IPS-15b (cell line): Measurements from ENCODE around the gene MAPK8IP3.
A peak's percentile ranks its signal among the peaks of the same experiment; 100 is the strongest.

Source experiments
- H3K27me3 ChIP-seq: one replicate; pipeline ENCODE4 v1.6.1; 2013; ENCODE audit warnings: low read length; ENCODE audit not compliant: control insufficient read depth, insufficient read depth
- H3K36me3 ChIP-seq: one replicate; pipeline ENCODE4 v1.6.1; 2013; ENCODE audit warnings: low read length; ENCODE audit not compliant: control insufficient read depth, insufficient read depth
- H3K4me1 ChIP-seq: one replicate; pipeline ENCODE4 v1.6.1; 2013; ENCODE audit warnings: mild to moderate bottlenecking, low read length; ENCODE audit not compliant: control insufficient read depth, insufficient read depth
- H3K4me3 ChIP-seq: one replicate; pipeline ENCODE4 v1.5.1; 2013; ENCODE audit warnings: low read depth, low read length
- H3K9ac ChIP-seq: one replicate; pipeline ENCODE4 v1.6.1; 2013; ENCODE audit warnings: low read depth, mild to moderate bottlenecking, low read length
- H3K9me3 ChIP-seq: one replicate; pipeline ENCODE4 v1.6.1; 2013; ENCODE audit warnings: mild to moderate bottlenecking, low read length; ENCODE audit not compliant: control insufficient read depth, insufficient read depth

MAPK8IP3 gene

GRCh38 chr16:1681032-1681431 lies 25.0 kb upstream of the MAPK8IP3 start:
- Histone ChIP-seq H3K27me3 (no peaks in the 10 kb centered on the region), H3K4me3 (no peak overlapping the region), H3K4me1 (peaks cover 8% of the 10 kb centered on the region), H3K9ac (peak overlapping the region; percentile 18), H3K36me3 (peaks cover 8% of the 10 kb centered on the region), H3K9me3 (no peaks in the 10 kb centered on the region)

DNA sequence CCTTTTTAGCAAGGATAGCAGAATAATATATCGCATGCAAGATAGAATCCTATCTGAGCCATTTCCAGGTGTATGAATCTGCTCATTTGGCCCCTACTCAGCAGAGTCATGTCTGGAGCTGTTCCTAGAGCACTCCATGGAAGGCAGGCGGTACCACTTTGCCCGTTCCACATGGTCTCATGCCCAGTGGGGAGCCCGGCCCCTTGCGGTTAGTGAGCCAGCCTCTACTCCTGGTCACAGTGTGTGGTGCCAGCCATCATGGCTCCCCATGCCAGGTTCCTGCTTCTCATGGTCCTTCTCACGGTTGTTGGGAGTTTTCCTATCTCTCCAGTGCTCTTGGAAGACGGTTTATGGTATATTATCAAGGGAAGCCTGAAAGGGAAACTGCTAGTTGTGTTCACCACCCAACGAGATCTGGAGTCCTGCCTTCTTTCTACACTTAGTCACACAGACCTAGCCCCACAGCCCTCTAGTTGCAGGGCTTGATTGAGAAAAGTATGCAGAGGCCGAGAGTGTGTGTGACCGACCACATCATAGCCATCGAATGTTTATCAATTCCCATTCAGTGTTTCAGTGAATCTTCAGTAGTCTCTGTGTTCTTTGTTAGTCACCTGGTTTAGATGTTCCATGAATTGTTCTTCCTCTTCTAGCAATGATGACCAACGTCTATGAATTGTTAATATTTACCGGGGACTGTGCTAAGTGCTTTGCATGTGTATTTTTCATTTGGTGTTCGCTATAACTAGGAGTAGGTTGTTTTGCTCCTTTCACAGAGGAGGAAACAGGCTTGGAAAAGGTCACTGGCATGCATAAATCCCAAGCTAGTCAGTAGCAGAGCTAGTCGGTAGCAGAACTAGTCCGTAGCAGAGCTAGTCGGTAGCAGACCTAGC lies 18.3 kb upstream of the MAPK8IP3 start:
- peaks cover 40% of the 10 kb centered on the region for H3K36me3 ChIP-seq
- no peaks in the 10 kb centered on the region for H3K27me3 ChIP-seq
- no peak overlapping the region for H3K9ac ChIP-seq
- H3K4me1 ChIP-seq: no peaks in the 10 kb centered on the region
- H3K4me3 ChIP-seq: no peak overlapping the region
- H3K9me3 ChIP-seq: no peaks in the 10 kb centered on the region

DNA sequence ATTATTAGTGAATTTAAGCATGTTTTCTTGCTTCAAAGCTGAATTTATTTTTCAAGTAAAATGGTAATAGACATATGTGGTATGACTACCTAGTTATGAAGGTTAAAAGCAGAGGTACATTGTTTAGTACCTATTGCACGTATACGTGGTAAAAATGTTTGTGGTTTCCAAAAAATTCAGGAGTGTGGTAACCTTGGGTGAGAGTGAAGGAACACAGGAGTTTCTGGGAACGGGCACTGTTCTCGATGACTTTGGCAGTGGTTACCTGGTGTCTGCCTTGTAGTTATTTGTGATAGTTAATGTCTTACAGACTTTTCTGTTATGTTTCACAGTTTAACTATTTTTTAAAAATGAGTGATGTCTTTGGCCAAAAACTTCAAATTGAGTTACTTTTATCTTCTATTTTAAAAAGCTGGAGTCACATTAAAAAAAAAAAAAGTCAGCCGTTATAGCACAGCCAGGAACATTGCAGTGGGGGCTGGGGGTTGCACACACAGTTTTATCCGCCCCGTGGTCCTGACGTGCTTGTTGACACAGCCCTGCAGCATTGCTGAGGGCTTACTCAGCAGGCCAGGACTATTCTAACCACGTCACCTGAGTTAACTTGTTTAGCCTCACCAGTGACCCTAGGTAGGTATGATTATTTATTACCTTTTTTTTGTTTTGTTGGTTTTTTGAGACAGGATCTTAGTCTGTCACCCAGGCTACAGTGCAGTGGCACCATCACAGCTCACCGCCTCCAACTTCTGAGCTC lies 17.0 kb upstream of the MAPK8IP3 start:
- H3K9ac ChIP-seq: no peak overlapping the region
- H3K36me3 ChIP-seq: peaks cover 43% of the 10 kb centered on the region
- H3K27me3 ChIP-seq: no peaks in the 10 kb centered on the region
- H3K4me1 ChIP-seq: no peaks in the 10 kb centered on the region
- H3K9me3 ChIP-seq: no peaks in the 10 kb centered on the region
- H3K4me3 ChIP-seq: no peak overlapping the region

DNA sequence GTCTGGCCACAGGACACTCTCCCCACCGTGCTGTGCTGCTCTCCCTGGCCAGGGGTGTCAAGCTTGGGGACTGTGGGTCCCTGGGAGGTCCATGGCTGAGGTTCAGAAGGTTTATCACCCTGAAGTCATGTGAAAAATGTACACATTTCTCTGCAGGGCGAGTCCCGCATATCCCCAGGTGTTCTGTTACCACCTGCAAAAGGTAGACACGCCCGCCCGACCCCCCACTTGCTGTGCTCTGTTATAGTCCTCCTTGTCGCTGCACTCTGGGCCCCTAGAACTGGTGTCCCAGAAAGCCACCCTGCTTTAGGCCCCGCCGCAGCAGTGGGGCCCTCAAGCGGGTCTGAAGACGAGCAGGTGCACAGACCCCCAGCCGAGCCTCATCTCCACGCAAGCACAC lies 16.1 kb upstream of the MAPK8IP3 start:
- H3K27me3 ChIP-seq: no peaks in the 10 kb centered on the region
- no peaks in the 10 kb centered on the region for H3K4me1 ChIP-seq
- H3K9ac ChIP-seq: no peak overlapping the region
- H3K4me3 ChIP-seq: no peak overlapping the region
- no peaks in the 10 kb centered on the region for H3K9me3 ChIP-seq
- peaks cover 45% of the 10 kb centered on the region for H3K36me3 ChIP-seq

DNA sequence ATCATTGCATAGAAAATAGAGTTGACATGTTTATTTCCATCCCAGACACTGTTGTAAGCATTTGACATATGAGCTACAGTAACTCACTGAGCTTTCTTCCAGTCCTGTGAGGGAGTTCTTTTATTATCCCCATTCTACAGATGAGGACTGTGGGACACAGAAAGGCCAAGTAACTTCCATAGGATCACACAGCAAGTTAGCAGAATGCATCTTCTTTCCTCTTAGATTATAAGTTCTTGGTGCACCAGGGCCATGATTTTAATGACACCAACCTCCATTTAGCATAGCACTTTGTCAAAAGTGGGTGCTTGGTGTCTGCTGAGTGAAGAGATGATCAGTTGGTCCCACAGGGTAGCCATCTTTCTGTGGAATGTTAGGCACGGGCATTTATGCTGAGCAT lies 15.2 kb upstream of the MAPK8IP3 start:
- Histone ChIP-seq H3K36me3 (peaks cover 43% of the 10 kb centered on the region), H3K4me3 (no peak overlapping the region), H3K9me3 (no peaks in the 10 kb centered on the region), H3K4me1 (no peaks in the 10 kb centered on the region), H3K9ac (no peak overlapping the region), H3K27me3 (no peaks in the 10 kb centered on the region)

DNA sequence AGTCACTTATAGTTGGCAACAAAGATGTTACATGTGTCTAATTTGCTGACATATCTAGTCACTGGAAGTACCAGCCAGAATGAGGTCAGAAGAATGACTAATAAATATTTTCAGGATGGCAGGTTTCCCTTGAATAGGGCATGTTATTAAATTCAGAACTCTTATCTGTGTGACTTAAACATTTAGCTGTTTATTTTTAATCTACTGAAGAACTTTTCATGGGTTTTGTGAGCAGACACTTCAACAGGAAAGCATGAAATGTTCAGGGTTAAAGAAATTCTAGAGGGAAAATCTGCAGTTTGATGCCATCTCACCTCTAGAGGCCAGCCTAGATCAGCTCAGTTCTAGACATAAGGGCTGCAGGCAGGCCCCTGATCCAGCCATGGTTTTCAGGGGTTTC lies 14.7 kb upstream of the MAPK8IP3 start:
- Histone ChIP-seq H3K4me1 (no peaks in the 10 kb centered on the region), H3K27me3 (no peaks in the 10 kb centered on the region), H3K9me3 (no peaks in the 10 kb centered on the region), H3K4me3 (no peak overlapping the region), H3K9ac (no peak overlapping the region), H3K36me3 (peaks cover 40% of the 10 kb centered on the region)

- H3K4me3 ChIP-seq: no peak overlapping the region
- no peaks in the 10 kb centered on the region for H3K27me3 ChIP-seq
- no peaks in the 10 kb centered on the region for H3K4me1 ChIP-seq
- H3K9ac ChIP-seq: no peak overlapping the region
- no peaks in the 10 kb centered on the region for H3K9me3 ChIP-seq
- H3K36me3 ChIP-seq: peaks cover 38% of the 10 kb centered on the region
Observed at GRCh38 chr16:1691956-1692355, 14.0 kb upstream of the MAPK8IP3 start.

GRCh38 chr16:1696863-1697262 lies 9.1 kb upstream of the MAPK8IP3 start:
- H3K4me1 ChIP-seq: no peaks in the 10 kb centered on the region
- H3K9ac ChIP-seq: no peak overlapping the region
- peaks cover 34% of the 10 kb centered on the region for H3K36me3 ChIP-seq
- no peaks in the 10 kb centered on the region for H3K27me3 ChIP-seq
- H3K4me3 ChIP-seq: no peak overlapping the region
- no peaks in the 10 kb centered on the region for H3K9me3 ChIP-seq

DNA sequence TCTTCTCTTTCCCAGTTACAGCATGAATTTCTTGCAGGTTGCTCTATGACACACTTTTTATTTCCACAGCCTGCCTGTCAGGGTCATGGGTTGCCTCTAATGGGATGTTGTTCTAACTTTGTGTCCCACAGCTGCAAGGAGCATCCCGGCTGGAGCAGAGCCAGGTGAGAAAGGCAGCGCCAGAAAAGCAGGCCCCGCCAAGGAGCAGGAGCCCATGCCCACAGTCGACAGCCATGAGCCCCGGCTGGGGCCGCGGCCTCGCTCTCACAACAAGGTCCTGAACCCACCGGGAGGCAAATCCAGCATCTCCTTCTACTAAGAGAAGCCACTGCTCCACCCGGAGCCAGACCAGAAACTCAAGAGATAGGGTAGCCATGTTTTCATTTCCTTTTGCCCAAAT lies 7.3 kb upstream of the MAPK8IP3 start:
- Histone ChIP-seq H3K4me3 (no peak overlapping the region), H3K4me1 (no peaks in the 10 kb centered on the region), H3K9ac (no peak overlapping the region), H3K36me3 (peaks cover 31% of the 10 kb centered on the region), H3K9me3 (no peaks in the 10 kb centered on the region), H3K27me3 (no peaks in the 10 kb centered on the region)

DNA sequence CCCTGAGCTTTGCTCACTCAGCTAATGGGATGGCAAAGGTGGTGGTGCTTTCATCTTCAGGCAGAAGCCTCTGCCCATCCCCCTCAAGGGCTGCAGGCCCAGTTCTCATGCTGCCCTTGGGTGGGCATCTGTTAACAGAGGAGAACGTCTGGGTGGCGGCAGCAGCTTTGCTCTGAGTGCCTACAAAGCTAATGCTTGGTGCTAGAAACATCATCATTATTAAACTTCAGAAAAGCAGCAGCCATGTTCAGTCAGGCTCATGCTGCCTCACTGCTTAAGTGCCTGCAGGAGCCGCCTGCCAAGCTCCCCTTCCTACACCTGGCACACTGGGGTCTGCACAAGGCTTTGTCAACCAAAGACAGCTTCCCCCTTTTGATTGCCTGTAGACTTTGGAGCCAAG lies 5.7 kb upstream of the MAPK8IP3 start:
- Histone ChIP-seq H3K9ac (no peak overlapping the region), H3K4me3 (no peak overlapping the region), H3K36me3 (peaks cover 27% of the 10 kb centered on the region), H3K4me1 (no peaks in the 10 kb centered on the region), H3K27me3 (no peaks in the 10 kb centered on the region), H3K9me3 (no peaks in the 10 kb centered on the region)

GRCh38 chr16:1701216-1701878 lies 4.6 kb upstream of the MAPK8IP3 start:
- no peaks in the 10 kb centered on the region for H3K27me3 ChIP-seq
- peaks cover 27% of the 10 kb centered on the region for H3K36me3 ChIP-seq
- H3K9ac ChIP-seq: no peak overlapping the region
- H3K9me3 ChIP-seq: no peaks in the 10 kb centered on the region
- no peak overlapping the region for H3K4me3 ChIP-seq
- no peaks in the 10 kb centered on the region for H3K4me1 ChIP-seq
